ENCODE measurements around the gene HYI. TPM values are rescaled to one million over a fixed set of nuclear protein-coding genes. Genes with fewer than 3 reads are reported as not detected.
A peak's percentile ranks its signal among the peaks of the same experiment; 100 is the strongest.
"Not testable (repeated sequence)": the region's sequence is repeated elsewhere in the genome, so short reads cannot be mapped to it uniquely, and the experiment has no call there.

HYI gene
- total and polyA plus RNA-seq, 2 donors from 2014 or later: 50.5 to 91.2 TPM

GRCh38 chr1:43481491-43481890, 27.8 kb upstream of the HYI start:
- Histone ChIP-seq H3K27me3 (ENCODE audit: control insufficient read depth, insufficient read depth, low read length) (no peaks in the 10 kb centered on the region), H3K27ac (ENCODE audit: low read depth in 2 of 2, low read length in 2 of 2) (no peak overlapping the region), H3K4me3 (ENCODE audit: low read length in 3 of 3) (no peak overlapping the region), H3K36me3 (ENCODE audit: control insufficient read depth in 2 of 3, insufficient read depth in 3 of 3, low read length in 3 of 3) (no peaks in the 10 kb centered on the region), H3K9ac (ENCODE audit: low read length in 3 of 3) (no peak overlapping the region), H3K4me1 (ENCODE audit: control insufficient read depth in 2 of 3, insufficient read depth in 2 of 3, low read depth in 1 of 3, low read length in 3 of 3) (no peaks in the 10 kb centered on the region), H3K9me3 (ENCODE audit: control insufficient read depth in 2 of 3, insufficient read depth in 1 of 3, low read length in 3 of 3) (no peaks in the 10 kb centered on the region)
- intact Hi-C loops (cut with DNase I): no loop called here
- DNase-seq (peak in 2 of 5 donors; percentile 26 to 64), FAIRE-seq (no peak)
- no peak for TF ChIP-seq CTCF (IDR thresholded peaks at IDR 0.05; ENCODE audit: borderline replicate concordance, extremely low read depth, insufficient read depth)

- Histone ChIP-seq H3K4me3 (ENCODE audit: low read length in 3 of 3) (no peak overlapping the region), H3K9me3 (ENCODE audit: control insufficient read depth in 2 of 3, insufficient read depth in 1 of 3, low read length in 3 of 3) (no peaks in the 10 kb centered on the region), H3K9ac (ENCODE audit: low read length in 3 of 3) (no peak overlapping the region), H3K27ac (ENCODE audit: low read depth in 2 of 2, low read length in 2 of 2) (no peak overlapping the region), H3K4me1 (ENCODE audit: control insufficient read depth in 2 of 3, insufficient read depth in 2 of 3, low read depth in 1 of 3, low read length in 3 of 3) (no peaks in the 10 kb centered on the region), H3K27me3 (ENCODE audit: control insufficient read depth, insufficient read depth, low read length) (no peaks in the 10 kb centered on the region), H3K36me3 (ENCODE audit: control insufficient read depth in 2 of 3, insufficient read depth in 3 of 3, low read length in 3 of 3) (no peaks in the 10 kb centered on the region)
- FAIRE-seq (no peak), DNase-seq (no peak)
- intact Hi-C loops (cut with DNase I): no loop called here
- no peak for TF ChIP-seq CTCF (IDR thresholded peaks at IDR 0.05; ENCODE audit: borderline replicate concordance, extremely low read depth, insufficient read depth)
Measured at GRCh38 chr1:43479414-43479813, 25.7 kb upstream of the HYI start.

- Histone ChIP-seq H3K4me3 (ENCODE audit: low read length in 3 of 3) (no peak overlapping the region), H3K9me3 (ENCODE audit: control insufficient read depth in 2 of 3, insufficient read depth in 1 of 3, low read length in 3 of 3) (no peaks in the 10 kb centered on the region), H3K27me3 (ENCODE audit: control insufficient read depth, insufficient read depth, low read length) (no peaks in the 10 kb centered on the region), H3K27ac (ENCODE audit: low read depth in 2 of 2, low read length in 2 of 2) (no peak overlapping the region), H3K9ac (ENCODE audit: low read length in 3 of 3) (no peak overlapping the region), H3K36me3 (ENCODE audit: control insufficient read depth in 2 of 3, insufficient read depth in 3 of 3, low read length in 3 of 3) (no peaks in the 10 kb centered on the region), H3K4me1 (ENCODE audit: control insufficient read depth in 2 of 3, insufficient read depth in 2 of 3, low read depth in 1 of 3, low read length in 3 of 3) (peaks cover 0 to 3% (median 0%) of the 10 kb centered on the region in 3 donors)
- intact Hi-C loops (cut with DNase I): no loop called here
- no peak for DNase-seq
- no peak for FAIRE-seq
- no peak for TF ChIP-seq CTCF (IDR thresholded peaks at IDR 0.05; ENCODE audit: borderline replicate concordance, extremely low read depth, insufficient read depth)
Measured at GRCh38 chr1:43477716-43478115, 24.0 kb upstream of the HYI start.

GRCh38 chr1:43475611-43476401, 22.1 kb upstream of the HYI start:
- H3K9ac ChIP-seq (ENCODE audit: low read length in 3 of 3); H3K36me3 ChIP-seq (ENCODE audit: control insufficient read depth in 2 of 3, insufficient read depth in 3 of 3, low read length in 3 of 3); H3K9me3 ChIP-seq (ENCODE audit: control insufficient read depth in 2 of 3, insufficient read depth in 1 of 3, low read length in 3 of 3); H3K27me3 ChIP-seq (ENCODE audit: control insufficient read depth, insufficient read depth, low read length); H3K4me1 ChIP-seq (ENCODE audit: control insufficient read depth in 2 of 3, insufficient read depth in 2 of 3, low read depth in 1 of 3, low read length in 3 of 3); H3K4me3 ChIP-seq (ENCODE audit: low read length in 3 of 3); intact Hi-C loops (cut with DNase I); FAIRE-seq; H3K27ac ChIP-seq (ENCODE audit: low read depth in 2 of 2, low read length in 2 of 2); DNase-seq: not testable (repeated sequence)
